ENCODE measurements around the gene PHF14.

The PHF14 gene

DNA sequence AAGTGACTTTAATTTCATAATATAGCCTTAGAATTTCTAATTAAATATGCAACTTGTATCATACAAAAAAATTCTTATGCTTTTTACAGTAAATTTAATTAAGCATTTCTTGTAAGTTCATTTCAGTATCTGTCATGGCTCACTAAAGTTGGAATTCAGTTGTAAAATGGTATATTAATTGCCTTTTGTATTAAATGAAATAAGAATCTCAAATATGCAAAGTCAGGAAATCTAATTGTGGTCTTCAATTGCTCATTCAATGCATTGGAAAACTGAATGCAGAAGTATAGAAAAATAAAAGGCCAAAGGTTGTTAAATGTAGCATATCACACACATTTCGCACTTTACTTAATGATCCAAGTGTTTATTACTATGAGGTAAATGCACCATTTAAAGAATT, 189.5 kb downstream of the PHF14 start:
- H3K27ac ChIP-seq: no peak overlapping the region
- DNase-seq (ENCODE audit: low read depth, low spot score): no peak

- no peak overlapping the region for H3K27ac ChIP-seq
- no peak for DNase-seq (ENCODE audit: low read depth, low spot score)
Measured at GRCh38 chr7:11166051-11166450, 192.4 kb downstream of the PHF14 start.

DNA sequence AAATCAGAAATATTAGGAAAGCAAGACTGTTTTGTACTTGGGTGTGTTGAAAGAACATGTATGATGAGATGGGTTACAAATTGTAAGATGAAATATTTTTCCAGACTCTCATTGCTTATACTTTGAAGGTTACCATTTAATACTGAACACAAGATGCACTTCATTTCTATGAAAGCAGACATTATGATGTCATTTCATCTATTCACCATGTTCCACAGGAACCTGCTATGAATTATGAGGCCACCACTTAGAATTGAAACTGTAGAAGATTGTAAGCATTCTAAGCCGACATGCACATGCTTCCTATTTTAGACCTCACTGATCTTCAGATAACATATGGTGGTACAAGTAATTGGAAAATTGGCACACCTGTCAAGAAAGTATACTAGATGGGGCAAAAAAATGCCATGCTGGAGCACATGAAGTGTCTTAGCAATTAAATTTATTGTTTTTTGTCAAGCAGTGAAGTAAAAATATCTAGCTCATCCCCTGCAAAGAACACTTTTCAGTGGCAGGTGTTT, 195.0 kb downstream of the PHF14 start:
- no peak for DNase-seq (ENCODE audit: low read depth, low spot score)
- H3K27ac ChIP-seq: no peak overlapping the region

DNA sequence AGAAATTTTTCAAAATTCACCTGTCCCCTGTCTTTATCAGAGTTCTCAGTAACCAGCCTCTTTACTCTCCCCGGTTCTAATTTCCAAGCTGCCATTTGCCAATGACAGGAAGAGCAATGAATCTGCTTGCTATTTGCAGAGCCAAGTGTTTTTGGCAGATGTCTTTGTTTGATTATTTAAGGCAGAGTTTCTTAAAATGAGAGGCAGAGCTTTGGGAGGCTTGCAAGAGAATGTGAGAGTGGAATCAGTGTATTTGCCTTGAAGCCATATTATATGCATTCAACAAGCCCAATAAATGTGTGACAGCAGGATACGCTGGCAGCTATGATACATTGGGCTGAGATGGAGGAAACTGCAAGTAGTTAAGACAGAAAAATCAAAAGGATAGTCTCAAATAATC, 196.5 kb downstream of the PHF14 start:
- no peak for DNase-seq (ENCODE audit: low read depth, low spot score)
- H3K27ac ChIP-seq: no peak overlapping the region

DNA sequence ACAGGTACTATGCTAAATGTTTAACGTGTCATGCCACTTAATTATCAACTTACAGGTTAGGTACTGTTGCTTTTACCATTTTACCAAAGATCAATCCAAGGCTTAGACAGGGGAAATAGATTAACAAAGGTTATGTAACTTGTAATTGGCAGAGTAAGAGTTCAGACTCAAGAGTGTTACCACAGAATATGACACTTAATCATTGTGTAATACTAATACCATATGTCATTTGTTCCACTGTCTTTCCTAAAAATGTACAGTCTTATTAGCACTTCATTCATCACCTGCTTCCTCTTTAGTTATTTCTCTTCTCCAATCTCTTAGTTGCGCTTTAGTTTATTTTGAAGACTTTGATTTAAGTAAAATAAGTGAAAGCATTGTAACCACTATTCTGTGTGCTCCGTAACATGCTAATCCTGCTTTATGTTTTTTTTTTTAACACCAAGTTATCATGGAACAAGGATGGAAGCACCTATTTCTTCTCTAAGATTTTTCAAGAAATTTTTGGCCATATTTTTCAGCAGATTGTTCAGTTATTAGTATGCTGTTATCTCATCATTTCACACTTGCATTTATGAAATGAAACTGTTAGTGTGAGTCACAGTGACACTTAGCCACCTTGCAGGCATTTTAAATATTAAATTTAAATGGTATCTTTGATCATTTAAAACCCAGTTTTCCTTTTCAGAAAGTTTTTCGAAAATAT, 197.3 kb downstream of the PHF14 start:
- DNase-seq (ENCODE audit: low read depth, low spot score): no peak
- no peak overlapping the region for H3K27ac ChIP-seq

- no peak overlapping the region for H3K27ac ChIP-seq
- DNase-seq (ENCODE audit: low read depth, low spot score): no peak
Measured at GRCh38 chr7:11171569-11172192, 198.0 kb downstream of the PHF14 start.

GRCh38 chr7:11172835-11173234, 199.2 kb downstream of the PHF14 start:
- DNase-seq (ENCODE audit: low read depth, low spot score): no peak
- H3K27ac ChIP-seq: no peak overlapping the region

DNA sequence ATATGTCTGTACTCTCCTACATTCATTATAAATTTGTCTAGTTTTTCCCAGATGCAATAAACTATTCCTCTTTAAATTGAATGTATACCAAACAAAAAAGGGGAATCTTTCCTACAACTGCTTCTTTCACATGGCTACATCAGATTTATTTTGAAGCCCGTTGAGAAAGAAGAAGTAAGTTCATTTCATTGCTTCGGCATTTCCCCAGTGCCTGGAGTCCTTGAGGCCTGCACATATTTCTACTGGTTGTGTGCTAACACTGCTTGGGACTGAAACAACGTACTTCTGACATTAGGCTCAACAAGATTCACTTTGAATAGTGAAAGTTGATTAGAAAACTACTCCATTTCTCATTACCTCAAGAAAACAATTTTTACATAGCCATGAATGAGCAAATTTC, 201.7 kb downstream of the PHF14 start:
- H3K27ac ChIP-seq: no peak overlapping the region
- DNase-seq (ENCODE audit: low read depth, low spot score): no peak

GRCh38 chr7:11175887-11176286, 202.2 kb downstream of the PHF14 start:
- H3K27ac ChIP-seq: no peak overlapping the region
- no peak for DNase-seq (ENCODE audit: low read depth, low spot score)

- H3K27ac ChIP-seq: no peak overlapping the region
- DNase-seq (ENCODE audit: low read depth, low spot score): no peak
Measured at GRCh38 chr7:11176985-11177555, 203.4 kb downstream of the PHF14 start.

- H3K27ac ChIP-seq: no peak overlapping the region
- DNase-seq (ENCODE audit: low read depth, low spot score): no peak
Measured at GRCh38 chr7:11177793-11178192, 204.1 kb downstream of the PHF14 start.

- no peak overlapping the region for H3K27ac ChIP-seq
- no peak for DNase-seq (ENCODE audit: low read depth, low spot score)
Measured at GRCh38 chr7:11181590-11181989, 207.9 kb downstream of the PHF14 start.

DNA sequence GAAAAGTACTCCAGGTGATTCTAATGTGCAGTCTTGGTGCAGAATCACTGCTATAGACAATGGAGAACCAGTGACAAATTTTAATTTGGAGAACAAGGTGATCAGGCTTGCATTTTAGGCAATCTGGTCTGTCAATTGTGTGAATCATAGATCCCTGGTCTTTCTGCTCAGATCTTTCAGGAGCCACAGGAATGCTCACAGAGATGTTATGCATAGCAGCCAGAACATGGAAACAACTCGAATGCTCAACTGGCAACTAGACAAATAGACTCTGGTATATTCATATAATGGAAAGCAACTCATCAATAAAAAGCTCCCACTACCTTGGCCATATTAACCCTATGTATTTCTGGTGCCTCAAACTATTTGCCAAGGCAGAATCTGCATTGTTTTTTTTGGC, 209.1 kb downstream of the PHF14 start:
- H3K27ac ChIP-seq: no peak overlapping the region
- DNase-seq (ENCODE audit: low read depth, low spot score): no peak

DNA sequence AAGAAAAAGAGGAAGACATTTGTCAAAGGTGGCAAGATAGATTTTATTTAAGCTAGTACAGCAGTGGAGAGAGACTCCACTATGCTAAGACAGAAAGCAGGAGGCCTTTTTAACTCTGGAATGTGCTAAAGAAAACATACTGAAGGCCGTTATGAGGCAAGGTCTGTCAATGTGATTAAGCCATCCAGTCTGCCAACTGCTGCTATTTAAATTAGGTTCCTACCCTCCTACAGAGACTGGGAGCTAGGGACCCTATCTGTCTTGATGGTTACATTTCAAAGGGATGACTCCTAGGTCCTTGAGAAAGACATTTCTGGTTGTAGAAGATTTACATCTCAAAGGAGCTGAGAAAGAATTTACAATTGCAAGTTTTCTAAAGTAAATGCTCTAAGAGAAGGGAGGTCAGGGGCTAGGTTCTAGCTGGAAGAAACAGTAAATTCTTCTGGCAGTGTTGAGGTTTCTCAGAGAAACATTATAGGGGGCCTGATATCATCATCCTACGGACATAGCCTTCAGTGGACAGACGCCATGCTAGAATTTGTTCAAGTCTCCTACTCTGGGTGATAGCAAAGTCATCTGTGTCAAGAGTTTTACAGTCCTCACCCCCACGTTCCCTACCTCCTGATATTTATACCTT, 211.6 kb downstream of the PHF14 start:
- no peak for DNase-seq (ENCODE audit: low read depth, low spot score)

GRCh38 chr7:11188529-11189310, 215.0 kb downstream of the PHF14 start:
- no peak for DNase-seq (ENCODE audit: low read depth, low spot score)
- H3K27ac ChIP-seq: no peak overlapping the region

More for the DNA sequence above, 211.6 kb downstream of the PHF14 start:
- no peak overlapping the region for H3K27ac ChIP-seq

GRCh38 chr7:11191081-11191480, 217.4 kb downstream of the PHF14 start:
- no peak overlapping the region for H3K27ac ChIP-seq
- DNase-seq (ENCODE audit: low read depth, low spot score): no peak

DNA sequence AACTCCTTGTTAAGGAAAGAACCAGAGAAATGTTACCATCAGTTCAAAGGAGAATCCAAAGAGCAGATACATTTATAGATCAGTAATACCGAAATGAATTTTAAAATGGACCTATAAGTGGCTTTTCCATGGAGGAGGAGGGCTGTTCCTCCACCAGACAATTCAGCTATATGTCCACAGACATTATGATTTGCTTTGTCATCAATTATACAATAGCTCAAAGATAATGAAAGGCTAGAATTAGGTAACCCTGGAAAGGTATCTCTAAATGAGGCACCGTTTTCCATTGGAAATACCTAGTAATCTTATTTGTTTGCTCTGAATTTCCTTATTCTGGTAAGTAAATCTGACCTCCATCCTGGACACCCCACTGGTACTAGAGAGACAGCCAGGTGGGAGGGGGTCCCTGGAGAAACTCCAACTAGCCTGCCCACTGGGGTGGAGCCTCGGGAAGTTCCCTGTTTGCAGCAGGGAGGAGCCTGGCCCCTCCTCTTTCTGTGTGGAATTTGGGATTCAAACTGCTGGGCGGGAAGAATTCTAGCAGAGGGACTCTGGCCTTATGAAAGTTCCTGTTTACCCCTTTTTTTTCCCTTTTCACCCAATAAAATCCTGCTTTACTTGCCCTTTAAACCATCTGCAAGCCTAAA, 218.0 kb downstream of the PHF14 start:
- H3K27ac ChIP-seq: no peak overlapping the region
- DNase-seq (ENCODE audit: low read depth, low spot score): no peak

- H3K27ac ChIP-seq: no peak overlapping the region
Measured at GRCh38 chr7:11192506-11192905, 218.8 kb downstream of the PHF14 start.

DNA sequence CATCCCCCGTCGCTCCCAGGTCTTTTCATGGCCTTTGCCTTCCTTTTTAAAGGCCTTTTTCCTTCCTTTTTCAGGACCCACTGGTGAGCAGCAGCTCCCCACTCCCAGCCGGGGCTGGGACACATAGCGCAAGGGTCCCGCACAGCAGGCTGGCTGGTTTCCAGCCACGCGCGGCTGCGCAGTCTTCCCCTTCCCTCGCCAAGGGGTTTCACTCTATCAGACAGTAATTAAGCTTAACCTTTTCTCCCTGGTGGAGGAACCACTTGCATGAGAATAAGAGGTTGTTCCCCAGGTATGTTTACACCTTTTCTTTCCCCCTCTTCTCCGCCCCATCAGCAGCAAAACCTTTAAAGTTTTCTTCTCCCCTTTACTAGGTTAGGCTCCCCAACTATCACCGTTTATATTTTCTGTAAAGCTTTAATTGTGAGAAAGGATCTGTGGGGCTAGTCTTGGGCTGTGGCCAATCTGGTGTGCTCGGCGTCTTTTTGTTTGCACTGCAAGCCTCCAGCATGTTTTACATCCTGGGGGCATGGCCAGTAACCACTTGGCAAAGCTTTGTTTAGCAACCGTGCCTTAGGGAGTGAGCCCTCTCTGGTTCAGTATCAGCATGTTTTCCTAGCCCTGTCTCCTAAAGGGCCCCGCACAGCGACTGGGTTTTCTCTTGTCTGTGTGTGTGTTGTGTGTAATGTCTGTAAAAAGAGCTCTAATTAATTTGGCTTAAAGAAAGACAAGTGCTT, 219.6 kb downstream of the PHF14 start:
- no peak overlapping the region for H3K27ac ChIP-seq
- DNase-seq (ENCODE audit: low read depth, low spot score): no peak

More at GRCh38 chr7:11192506-11192905, 218.8 kb downstream of the PHF14 start:
- DNase-seq (ENCODE audit: low read depth, low spot score): no peak

Data from epithelial cell of prostate (primary cell).